Lower leg skin (tissue), 3 donors: ENCODE results near the gene ACOXL.

Experiments
- CTCF ChIP-seq, 3 donors: fragments of 450-650 bp; IDR thresholded peaks; one replicate each; pipeline ENCODE4 v1.5.1; 2016; ENCODE audit warnings: antibody characterized with exemption in 3 of 3, mild to moderate bottlenecking in 3 of 3, moderate library complexity in 2 of 3
- POLR2A ChIP-seq, 2 donors: fragments of 450-650 bp; IDR thresholded peaks; one replicate each; pipeline ENCODE4 v1.6.1; 2016 to 2017; ENCODE audit warnings: antibody characterized with exemption in 2 of 2, mild to moderate bottlenecking in 1 of 2, moderate library complexity in 1 of 2

DNA sequence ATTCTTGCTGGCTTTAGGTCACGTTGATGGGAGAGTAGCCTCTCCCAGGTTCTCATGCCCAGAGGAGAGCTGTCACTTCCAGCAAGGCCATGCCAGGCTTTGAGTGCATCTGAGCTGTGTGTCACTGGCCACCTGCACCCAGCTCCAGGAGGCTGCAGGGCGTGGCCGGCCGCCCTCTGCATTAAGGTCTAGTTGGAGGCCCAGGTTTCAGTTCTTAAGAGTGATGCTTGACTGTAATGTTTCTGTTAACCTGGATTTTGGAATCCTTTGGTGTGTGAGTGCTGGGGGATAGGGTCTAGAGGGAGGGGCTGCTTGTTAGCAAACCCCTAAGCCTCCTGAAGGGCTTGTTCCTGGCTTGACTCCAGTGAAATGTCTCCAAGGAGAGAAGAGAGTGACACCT lies 140.1 kb downstream of the ACOXL start:
- TF ChIP-seq CTCF (IDR thresholded peaks at IDR 0.05) (no peak), POLR2A (IDR thresholded peaks at IDR 0.05) (no peak)
